Posterior vena cava (tissue), 2 donors: Measurements from ENCODE around the gene QSOX2. TPM values are rescaled to one million over a fixed set of nuclear protein-coding genes. Genes with fewer than 3 reads are reported as not detected.

Source experiments
- DNase-seq: peaks from one replicate; pipeline ENCODE4 v3.0.0-alpha.2; 2020; ENCODE audit warnings: low spot score
- intact Hi-C, 2 donors: fragments of 100-400 bp; cut with DNase I; formaldehyde crosslinking; loops; one replicate each; pipeline versions ENCODE4 v1.14.1 to v1.14.2; 2022 to 2023
- total RNA-seq, 2 donors: library from RNA; stranded (reverse); fragmentation: NEBNext Ultra II Directional; extraction: Animal tissue kit (Norgen Biotek cat#: 25700); gene quantifications; one replicate each; pipeline ENCODE4 v1.2.1, GENCODE V29; 2021
- donor health status: DM: yes; HTN: yes; CAD: no.
- donor health status: DM: yes; HTN: yes; CAD: no.

The QSOX2 gene
- total RNA-seq, 2 donors from 2014 or later = 5.8 to 6.6 TPM

DNA sequence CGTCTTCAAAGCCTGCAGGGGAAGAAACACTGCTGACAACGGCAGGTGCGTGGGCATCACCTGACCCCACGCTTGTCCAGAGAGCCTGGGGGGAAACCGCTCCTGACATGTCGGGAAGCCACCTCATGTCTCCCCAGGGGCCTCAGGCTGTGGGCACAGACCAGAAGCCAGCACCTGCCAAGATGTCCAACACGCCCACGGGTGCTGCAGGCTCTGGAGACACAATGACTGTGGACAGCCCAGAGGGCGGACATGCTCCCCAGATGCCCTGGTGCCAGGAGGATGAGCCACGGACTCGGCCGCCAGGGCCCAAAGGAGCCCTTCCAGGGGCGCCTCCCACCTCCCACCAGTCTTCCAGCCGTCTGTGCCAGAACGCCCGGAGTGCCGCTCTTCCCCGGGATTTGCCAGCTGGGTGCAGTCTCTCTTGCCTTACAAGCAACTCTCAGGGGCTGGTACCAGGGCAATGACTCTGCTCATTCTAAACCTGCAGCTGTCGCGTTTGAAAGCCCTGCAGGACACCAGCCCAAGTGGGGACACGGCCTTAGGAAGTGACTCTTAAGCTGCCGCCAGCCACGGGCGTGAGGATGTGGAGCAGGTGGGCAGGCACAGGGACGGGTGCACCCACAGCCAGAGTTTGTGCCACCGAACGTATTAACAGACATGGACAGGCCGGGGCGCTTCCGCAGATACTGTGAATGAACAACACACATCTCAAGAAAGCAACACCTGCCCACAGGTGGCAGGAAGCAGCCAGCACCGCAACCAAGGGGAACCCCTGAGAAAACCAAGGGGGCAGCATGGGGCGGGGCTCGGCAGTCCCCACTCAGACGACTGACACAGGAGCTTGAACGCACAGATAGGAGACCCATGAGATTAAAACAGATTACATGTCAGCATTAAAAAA is 33.9 kb downstream of the QSOX2 start:
- intact Hi-C loops = no loop called here
- no peak for DNase-seq

- DNase-seq = no peak
- intact Hi-C loops = no loop called here
Measured at GRCh38 chr9:136211006-136211405, 34.6 kb downstream of the QSOX2 start.

GRCh38 chr9:136210276-136210675 is 35.3 kb downstream of the QSOX2 start:
- intact Hi-C loops = no loop called here
- DNase-seq = no peak

DNA sequence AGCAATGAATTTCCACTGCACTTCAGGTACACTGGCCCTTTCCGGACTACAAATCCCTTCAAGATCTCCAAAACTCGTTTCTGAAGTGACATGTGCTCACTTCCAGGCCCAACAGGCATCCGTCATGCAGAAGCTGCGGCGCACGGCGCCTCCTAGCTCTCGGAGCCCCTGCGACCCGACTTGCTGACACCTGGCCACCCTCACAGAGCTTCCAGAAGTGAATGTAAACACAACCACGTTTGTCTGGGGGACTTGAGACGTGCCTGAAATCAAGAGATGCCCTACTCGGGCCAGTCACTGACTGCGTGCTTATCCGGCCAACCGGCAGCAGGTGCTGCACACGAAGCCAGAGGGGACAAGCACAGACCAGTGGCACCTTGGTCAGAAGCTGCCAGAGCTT is 35.8 kb downstream of the QSOX2 start:
- intact Hi-C loops = no loop called here

GRCh38 chr9:136209232-136209631 is 36.4 kb downstream of the QSOX2 start:
- intact Hi-C loops = no loop called here
- no peak for DNase-seq

More for the DNA sequence above, 35.8 kb downstream of the QSOX2 start:
- no peak for DNase-seq

DNA sequence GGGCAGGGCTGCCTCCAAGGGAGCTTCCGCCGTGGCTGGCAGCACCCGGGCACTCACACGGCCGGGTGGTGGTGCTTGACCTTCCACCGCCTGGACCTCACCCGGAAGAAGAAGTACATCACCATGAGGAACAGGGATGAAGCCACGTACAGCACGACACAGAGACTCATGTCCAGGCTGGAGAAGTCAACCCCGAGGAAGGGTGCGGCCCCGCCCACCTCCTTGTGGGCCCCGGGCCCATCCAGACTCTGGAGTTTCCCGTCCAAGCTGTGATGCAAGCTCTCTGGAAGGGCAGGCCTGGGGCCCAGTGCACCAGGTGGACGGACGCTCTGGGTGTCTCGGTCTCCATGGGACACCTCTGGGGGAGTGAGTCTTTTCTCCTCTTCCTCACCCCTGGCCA is 36.9 kb downstream of the QSOX2 start:
- intact Hi-C loops = no loop called here
- no peak for DNase-seq

- intact Hi-C loops = no loop called here
- no peak for DNase-seq
Measured at GRCh38 chr9:136207616-136208015, 38.0 kb downstream of the QSOX2 start.

DNA sequence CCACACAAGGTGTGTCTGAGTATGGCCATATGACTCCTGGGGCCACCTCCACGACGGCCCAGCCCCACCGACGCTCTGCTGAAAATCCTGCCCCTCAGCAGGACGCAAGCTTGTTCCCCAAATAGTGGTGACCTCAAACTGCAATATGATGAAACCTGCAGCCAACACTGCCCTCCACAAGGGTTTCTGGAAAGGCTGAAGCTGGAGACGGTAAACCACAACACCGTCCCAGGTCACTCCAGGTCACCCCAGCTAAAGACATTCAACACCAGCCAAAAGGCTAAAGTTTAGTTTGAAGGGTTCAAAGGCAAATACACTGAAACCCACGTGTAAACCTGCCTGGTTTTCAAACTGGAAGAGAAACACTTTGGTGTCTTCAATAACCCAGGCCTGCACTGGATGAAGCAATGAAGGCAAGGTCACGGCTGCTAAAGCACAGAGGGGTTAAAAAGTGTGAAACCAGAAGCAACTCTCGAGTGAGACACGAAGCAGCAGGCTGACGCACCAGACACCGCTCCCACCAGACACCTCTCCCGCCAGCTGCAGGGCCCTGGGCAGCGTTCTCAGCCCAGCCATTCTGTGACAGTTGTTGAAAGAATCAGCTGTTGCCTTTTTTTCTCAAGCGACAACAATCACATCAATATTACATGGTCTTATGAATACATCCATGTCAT is 38.9 kb downstream of the QSOX2 start:
- intact Hi-C loops = no loop called here
- DNase-seq = no peak

- DNase-seq = no peak
- intact Hi-C loops = no loop called here
Measured at GRCh38 chr9:136205707-136205992, 40.0 kb downstream of the QSOX2 start.

DNA sequence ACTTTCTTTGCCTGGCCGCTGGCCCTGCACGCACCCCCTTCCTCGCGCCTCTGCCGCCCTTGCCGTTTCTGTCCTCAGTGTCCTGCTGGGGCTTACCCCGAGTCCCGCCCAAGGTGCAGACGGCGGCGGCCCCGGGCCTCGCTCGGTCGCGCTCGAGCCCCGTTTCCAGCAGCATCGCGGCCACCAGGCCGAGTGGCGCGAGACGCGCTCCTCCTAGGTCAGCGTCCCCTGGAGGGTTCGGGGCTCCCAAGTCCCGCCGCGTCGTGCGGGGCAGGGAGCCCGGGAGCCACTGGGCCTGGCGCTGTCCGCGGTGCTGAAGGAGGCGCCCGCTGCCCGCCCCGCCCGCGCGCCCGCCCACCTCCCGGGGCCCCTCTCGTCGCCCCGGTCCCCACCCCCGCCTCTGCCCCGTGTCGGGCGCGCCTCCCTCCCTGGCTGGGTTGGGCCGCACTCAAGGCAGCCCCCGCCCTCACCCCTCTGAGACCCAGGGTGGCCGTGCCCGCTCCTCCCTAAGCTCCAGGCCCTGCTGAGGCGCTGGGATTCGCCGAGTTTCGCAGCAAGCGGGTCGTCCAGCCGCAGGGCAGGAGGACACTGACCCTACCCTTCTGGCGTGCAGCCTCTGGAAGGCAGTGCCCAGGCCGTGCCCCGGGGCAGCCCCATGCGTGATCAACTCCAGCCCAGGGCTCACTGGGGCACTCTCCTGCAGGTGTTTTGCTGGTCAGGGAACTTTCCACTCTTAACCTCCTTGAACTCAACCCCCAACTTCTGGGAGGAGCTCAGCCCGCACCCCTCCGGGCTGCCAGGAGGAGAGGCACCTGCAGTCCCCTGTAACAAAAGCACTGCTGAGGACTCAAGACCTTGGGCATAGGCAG is 40.5 kb downstream of the QSOX2 start, which contains the start of gene LHX3:
LHX3 (minus strand) TSS at position 291 of the 869 bp plus-strand sequence; CDS start at position 175, 116 bp downstream.
- intact Hi-C loops = no loop called here
- no peak for DNase-seq

DNA sequence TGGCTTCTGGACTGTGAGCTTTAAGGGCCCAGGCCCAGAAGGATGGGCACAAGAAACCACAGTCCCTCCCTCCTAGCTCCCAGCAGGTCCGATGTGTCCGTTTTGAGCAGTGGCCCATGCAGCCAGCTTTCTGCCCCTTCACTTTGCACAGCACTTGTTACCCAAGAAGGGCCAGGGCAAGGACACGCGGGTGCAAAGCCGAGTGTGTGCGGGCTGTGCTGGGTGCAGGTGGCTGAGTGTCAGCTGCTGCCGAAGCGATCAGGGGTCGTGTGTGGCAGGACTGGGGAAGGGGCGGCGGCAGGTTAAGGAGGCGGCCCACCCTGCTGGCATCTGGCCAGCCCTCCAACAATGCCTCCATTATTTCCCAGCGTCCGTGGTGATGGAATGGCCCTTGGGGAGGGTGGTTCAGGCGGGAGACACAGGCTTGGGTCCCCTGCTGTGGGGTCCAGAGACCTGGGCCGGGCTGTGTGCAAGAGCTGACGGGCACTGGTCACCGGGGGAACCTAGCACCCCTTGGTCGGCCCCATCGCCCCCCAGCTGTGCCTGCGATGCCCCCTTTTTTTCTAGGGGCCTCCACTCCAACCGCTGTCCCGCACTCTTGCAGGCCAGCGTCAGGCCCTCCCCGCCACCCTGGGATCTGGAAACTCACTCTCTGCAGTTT is 41.3 kb downstream of the QSOX2 start:
- intact Hi-C loops = no loop called here
- no peak for DNase-seq

- DNase-seq = no peak
- intact Hi-C loops = no loop called here
Measured at GRCh38 chr9:136203408-136204144, 42.0 kb downstream of the QSOX2 start.

- intact Hi-C loops = no loop called here
Measured at GRCh38 chr9:136202454-136203407, 42.9 kb downstream of the QSOX2 start.

DNA sequence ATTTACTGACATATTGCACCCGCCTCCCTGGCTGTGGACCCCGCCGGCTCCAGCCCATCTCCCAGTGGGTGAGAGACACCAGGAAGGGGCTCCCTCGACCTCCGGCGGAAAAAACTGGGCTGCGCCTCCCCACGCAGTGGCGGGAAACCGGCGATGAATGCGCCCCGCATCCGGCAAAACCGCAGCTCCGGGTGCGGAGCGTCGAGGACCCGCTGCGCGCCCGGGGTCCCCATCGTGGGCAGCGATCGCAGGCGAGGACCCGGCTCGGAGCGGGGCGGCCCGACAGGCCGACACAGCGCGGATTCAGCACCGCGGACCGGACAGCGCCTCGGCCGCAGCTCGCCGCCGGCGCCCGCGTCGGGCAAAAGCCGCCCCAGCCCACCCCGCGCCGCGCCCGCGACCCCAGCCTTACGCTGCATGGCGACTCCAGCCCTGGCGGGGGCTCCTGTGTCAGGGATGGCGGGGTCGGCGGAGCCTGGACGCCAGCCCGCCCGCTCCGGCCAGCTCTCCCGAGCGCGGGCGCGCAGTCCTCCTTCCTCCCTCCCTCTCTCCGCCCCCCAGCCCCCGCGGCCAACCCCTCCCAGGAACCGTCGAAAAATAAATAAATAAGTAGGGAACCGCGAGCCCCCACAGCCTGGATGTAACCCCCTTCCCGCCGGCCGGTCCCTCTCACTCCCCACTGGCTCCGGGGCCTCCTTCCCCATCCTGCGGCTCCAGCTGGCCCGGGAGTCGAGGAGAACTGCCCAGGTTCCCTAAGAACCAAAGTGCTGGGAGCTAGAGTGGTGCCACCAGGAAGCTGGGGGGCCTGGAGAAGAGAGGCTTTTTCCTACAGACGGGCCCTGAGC is 43.8 kb downstream of the QSOX2 start:
- no peak for DNase-seq
- intact Hi-C loops = no loop called here

More at GRCh38 chr9:136202454-136203407, 42.9 kb downstream of the QSOX2 start:
- DNase-seq = no peak

DNA sequence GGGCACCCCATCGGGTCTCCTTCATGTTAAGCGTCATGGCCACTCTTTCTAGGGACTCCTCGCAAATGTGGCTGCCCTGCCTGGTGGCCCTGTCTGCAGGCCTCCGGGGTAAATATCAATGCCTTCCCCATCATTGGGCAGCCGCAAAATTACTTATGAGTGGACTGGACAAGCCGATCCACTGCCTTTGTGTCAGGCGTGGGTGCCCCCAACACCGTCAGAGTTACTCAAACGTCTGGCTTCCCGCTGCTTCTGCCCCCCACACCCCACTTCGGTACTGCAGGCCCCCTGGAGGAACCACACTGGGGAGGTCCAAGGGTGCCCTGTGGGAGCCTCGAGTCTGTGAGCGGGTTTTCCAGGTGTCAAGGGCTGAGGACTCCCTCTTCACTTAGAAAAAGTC is 44.4 kb downstream of the QSOX2 start:
- intact Hi-C loops = no loop called here
- no peak for DNase-seq

- intact Hi-C loops = no loop called here
- DNase-seq = no peak
Measured at GRCh38 chr9:136200424-136200823, 45.2 kb downstream of the QSOX2 start.
